ENCODE data around the gene ACTRT2. TPM values are rescaled to one million over a fixed set of nuclear protein-coding genes. Genes with fewer than 3 reads are reported as not detected.

The ACTRT2 gene
- total RNA-seq: not detected

- no peak within 1 kb of the TSS for H3K4me3 ChIP-seq
- TF ChIP-seq POLR2A (IDR thresholded peaks at IDR 0.05) (no peak), CTCF (IDR thresholded peaks at IDR 0.05 in 4 of 5, conservative IDR thresholded peaks at IDR 0.05 in 1 of 5) (no peak)
- H3K9me3 ChIP-seq: no peaks in the 10 kb centered on the region
- peaks cover 0 to 4% (median 3%) of the 10 kb centered on the region in 3 donors for H3K27me3 ChIP-seq
- in situ Hi-C loops (cut with MboI; ENCODE audit: low sequenced_read_pairs in 4 of 4): loop anchor here in 3 of 4 donors (25.0 kb wide), 3 partner anchors 266 to 391 kb away; no protein-coding TSS in a partner anchor
- ATAC-seq (no peak), DNase-seq (no peak)
- no peaks in the 10 kb centered on the region for H3K36me3 ChIP-seq
- no peak within 1 kb of the TSS for H3K27ac ChIP-seq
- intact Hi-C loops (cut with DNase I; ENCODE audit: low total_unique reads): no loop called here
- H3K4me1 ChIP-seq: no peaks in the 10 kb centered on the region
These were observed at the start of gene ACTRT2 for GRCh38 chr1:3021233-3021671. Gene ACTRT2 (plus strand): TSS chr1:3021467. CDS start chr1:3021687, 220 bp downstream.

- Histone ChIP-seq H3K27me3 (peaks cover 0 to 29% (median 14%) of the 10 kb centered on the region in 3 donors), H3K27ac (no peak overlapping the region), H3K4me3 (no peak overlapping the region), H3K4me1 (no peaks in the 10 kb centered on the region), H3K36me3 (no peaks in the 10 kb centered on the region), H3K9me3 (no peaks in the 10 kb centered on the region)
- intact Hi-C loops (cut with DNase I; ENCODE audit: low total_unique reads): no loop called here
- in situ Hi-C loops (cut with MboI; ENCODE audit: low sequenced_read_pairs in 4 of 4): no loop called here
- no peak for DNase-seq
- no peak for TF ChIP-seq POLR2A (IDR thresholded peaks at IDR 0.05)
- no peak for TF ChIP-seq CTCF (IDR thresholded peaks at IDR 0.05 in 4 of 5, conservative IDR thresholded peaks at IDR 0.05 in 1 of 5)
- ATAC-seq: no peak
These were observed 49.7 kb upstream of the ACTRT2 start for GRCh38 chr1:2971609-2972008.

GRCh38 chr1:2972011-2972878 is 49.0 kb upstream of the ACTRT2 start:
- DNase-seq (peak in 1 of 2 donors; percentile 1), ATAC-seq (no peak)
- in situ Hi-C loops (cut with MboI; ENCODE audit: low sequenced_read_pairs in 4 of 4): no loop called here
- TF ChIP-seq POLR2A (IDR thresholded peaks at IDR 0.05): no peak
- TF ChIP-seq CTCF (IDR thresholded peaks at IDR 0.05 in 4 of 5, conservative IDR thresholded peaks at IDR 0.05 in 1 of 5): no peak
- Histone ChIP-seq H3K4me3 (no peak overlapping the region), H3K36me3 (no peaks in the 10 kb centered on the region), H3K9me3 (no peaks in the 10 kb centered on the region), H3K27me3 (peaks cover 0 to 29% (median 14%) of the 10 kb centered on the region in 3 donors), H3K27ac (no peak overlapping the region), H3K4me1 (no peaks in the 10 kb centered on the region)
- intact Hi-C loops (cut with DNase I; ENCODE audit: low total_unique reads): no loop called here

- no peak for ATAC-seq
- intact Hi-C loops (cut with DNase I; ENCODE audit: low total_unique reads): no loop called here
- no peaks in the 10 kb centered on the region for H3K9me3 ChIP-seq
- no peaks in the 10 kb centered on the region for H3K36me3 ChIP-seq
- peak in 1 of 2 donors; percentile 6 for DNase-seq
- H3K27me3 ChIP-seq: peaks cover 0 to 22% (median 13%) of the 10 kb centered on the region in 3 donors
- no peak overlapping the region for H3K4me3 ChIP-seq
- H3K27ac ChIP-seq: no peak overlapping the region
- in situ Hi-C loops (cut with MboI; ENCODE audit: low sequenced_read_pairs in 4 of 4): no loop called here
- no peaks in the 10 kb centered on the region for H3K4me1 ChIP-seq
- TF ChIP-seq POLR2A (IDR thresholded peaks at IDR 0.05) (no peak), CTCF (IDR thresholded peaks at IDR 0.05 in 4 of 5, conservative IDR thresholded peaks at IDR 0.05 in 1 of 5) (no peak)
These were observed 48.2 kb upstream of the ACTRT2 start for GRCh38 chr1:2972879-2973575.

All from gastrocnemius medialis (tissue), 4 donors.